T-helper 1 cell treated with Interleukin-12 subunit alpha and Interleukin-12 subunit beta and Interleukin-4 antibody, amounts not matched to agents 30 ng/mL and 1 ng/mL, for 36 hours (primary cell): Measurements from ENCODE around the gene GMDS. TPM values are rescaled to one million over a fixed set of nuclear protein-coding genes. Genes with fewer than 3 reads are reported as not detected.

Source experiments
- intact Hi-C: fragments of 100-400 bp; cut with micrococcal nuclease; formaldehyde crosslinking; loops from one replicate; pipeline ENCODE4 v1.15.1; 2024
- total RNA-seq: library from RNA; stranded (reverse); gene quantifications from 2 replicates; pipeline ENCODE4 v1.2.3, GENCODE V29; 2022

Gene GMDS
- total RNA-seq, 1 donor from 2014 or later: 28.6 TPM

DNA sequence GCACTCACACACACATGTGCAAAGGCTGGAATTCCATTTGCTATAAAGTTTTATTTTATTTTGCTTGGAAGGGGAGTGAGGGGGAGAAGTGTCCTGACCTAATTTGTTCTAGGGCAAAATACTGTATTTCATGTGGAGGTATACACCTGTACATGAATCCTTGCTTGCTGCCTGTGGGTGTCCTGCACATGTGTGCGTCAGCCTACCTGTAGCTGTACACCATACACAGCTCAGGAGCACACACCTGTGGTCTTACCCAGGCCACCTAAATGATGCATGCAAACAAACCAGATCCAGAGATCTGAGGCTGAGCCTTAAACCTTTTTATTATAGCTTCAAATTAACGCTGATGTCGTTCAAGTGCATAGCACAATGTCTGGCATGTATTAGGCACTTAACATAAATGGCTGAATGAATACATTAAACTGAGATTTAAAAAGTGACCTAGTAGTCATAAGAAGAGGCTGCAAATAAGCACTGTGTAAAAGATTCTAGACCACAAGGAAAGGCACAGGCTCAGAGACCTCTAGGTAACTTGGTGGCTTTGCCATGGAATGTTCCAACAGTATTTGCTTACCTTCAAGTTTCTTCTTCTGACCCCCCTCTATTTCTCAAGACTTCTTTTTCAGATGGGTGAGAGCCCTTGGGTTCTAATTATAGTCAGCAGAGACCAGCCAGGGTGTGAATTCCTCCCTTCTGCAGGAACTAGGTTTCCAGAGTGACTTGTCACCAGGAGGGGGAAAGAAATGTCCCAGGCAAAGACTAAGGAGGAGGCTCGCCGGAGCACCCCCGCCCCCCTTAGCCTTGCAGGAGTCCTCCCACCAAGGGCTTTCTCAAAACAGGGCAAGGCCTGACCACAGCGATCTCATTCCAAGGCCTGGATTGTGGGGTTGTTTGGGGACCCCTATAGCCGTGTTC, 622.3 kb downstream of the GMDS start:
- intact Hi-C loops: no loop called here

DNA sequence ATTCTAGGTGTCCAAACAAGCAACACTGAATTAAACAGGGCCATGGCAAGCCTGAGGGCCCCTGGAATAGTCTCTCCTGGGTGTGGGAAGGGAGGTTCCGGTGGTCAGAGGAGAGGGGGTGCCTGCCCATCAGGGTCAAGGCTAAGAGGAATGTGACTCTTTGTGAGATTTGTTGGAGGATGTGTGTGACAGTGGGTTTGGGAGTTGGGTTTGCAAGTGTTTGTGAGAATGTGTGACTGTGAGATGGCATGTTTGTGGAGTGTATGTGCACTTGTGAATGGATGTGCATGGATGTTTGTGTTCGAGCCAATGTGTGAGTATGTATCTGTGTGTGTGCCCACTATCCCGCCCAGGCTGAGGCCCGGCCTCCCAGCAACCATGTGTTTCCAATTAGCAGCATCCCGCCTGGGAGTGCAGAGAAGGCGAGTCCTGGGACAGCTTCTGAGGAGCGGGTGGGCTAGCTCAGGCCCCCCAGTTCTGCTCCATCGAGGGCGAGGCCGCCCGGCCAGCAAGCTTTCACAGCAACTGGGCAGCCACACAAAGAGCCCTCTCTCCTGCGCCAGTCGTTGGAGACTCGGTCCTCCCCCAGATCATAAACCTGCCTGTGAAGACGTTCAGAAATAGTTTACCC, 623.1 kb downstream of the GMDS start:
- intact Hi-C loops: no loop called here

DNA sequence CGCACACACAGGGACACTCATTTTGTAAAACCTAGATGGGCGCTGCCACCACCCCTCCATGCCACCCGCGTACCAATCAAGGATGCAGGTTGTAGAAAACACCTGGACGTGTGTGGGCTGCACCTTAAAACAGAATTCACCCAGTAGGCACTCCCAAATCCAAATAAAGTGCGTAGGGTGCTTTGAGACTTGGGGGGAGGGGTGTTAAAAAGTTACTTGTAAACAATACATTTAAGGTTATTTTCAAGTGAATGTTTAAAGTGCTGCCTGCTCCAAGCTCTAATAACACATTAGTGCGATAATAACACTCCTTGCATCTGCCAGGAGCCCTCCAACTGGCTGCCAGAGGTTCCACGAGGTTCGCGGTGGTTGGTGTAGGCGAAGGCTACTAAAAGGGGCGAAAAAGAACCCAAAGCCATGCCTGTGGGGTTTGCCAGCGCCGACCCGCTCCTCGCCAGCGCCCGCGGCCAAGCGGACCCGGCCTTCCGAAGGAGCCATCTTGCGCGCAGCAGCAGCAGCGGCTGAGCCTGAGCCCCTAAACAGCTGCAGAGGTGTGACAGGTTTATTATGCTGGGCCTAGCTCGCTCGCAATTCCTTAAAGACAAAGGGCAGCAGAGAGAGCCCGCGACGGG, 624.2 kb downstream of the GMDS start:
- intact Hi-C loops: no loop called here

DNA sequence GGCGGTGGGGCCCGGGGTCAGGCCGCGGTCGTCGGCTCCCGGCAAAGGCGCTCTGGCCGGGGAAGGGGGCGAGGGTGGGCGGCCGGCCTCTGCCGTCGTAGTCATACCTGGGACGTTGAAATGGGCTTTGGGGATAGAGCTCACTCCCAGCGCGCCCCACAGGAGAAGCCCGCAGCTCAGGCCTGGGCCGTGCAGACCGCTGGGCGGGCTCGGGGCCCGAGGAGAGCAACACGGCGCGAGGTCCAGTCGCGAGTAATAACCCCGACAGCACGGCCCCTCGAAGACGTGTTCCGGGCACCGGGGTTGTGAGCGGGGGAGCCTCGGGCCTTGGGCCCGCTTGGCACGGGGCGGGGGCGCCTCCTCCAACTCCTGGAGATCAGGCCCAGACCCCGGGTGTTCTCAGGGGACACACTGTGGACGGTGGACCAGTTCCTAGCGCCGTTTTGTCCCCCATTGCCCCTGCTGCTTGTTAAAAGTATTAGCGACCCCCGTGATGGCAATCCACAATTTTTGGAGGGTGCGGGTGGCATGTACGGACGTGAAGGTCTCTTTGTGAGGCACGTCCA, 624.8 kb downstream of the GMDS start:
- intact Hi-C loops: no loop called here

DNA sequence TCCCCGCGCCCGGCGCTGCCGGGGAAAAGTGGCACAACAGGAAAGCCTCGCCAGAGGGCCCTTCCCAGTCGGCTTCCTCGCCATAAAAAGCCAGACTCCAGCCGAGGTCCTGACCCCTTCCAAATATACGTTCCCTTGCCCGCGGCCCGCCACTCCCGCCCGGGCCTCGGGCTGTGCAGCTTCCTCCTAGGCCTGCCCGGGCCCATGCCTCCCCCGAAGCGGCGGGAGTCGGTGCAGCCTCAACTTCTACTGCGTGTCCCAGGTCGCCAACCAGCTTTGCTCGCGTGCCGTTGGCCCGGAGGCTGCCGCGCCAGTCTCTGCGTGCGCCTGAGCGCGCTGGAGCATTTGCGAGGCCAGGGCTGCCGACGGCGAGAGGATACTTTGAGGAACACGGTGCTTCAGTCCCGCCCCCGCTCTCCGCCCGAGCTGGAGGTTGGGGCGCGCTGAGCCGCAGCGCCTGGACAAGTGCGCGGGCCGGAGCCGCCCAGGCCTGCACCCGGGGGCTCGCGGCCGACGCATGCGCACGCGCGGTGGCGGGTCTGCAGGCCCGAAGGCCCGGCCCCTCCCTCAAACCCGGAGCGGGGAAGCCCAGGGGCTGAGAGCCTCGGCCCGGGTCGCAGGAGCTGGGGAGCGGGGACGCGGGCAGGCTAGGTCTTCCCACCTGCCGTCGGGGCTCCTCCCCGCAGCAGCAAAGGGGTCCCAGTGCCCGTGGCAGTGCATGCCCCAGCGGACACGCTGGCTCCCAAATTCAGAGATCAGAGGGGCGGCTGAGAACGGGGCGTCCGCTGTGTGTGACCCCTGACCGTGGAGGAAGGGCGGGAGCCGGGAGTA, 625.5 kb downstream of the GMDS start:
- intact Hi-C loops: no loop called here

DNA sequence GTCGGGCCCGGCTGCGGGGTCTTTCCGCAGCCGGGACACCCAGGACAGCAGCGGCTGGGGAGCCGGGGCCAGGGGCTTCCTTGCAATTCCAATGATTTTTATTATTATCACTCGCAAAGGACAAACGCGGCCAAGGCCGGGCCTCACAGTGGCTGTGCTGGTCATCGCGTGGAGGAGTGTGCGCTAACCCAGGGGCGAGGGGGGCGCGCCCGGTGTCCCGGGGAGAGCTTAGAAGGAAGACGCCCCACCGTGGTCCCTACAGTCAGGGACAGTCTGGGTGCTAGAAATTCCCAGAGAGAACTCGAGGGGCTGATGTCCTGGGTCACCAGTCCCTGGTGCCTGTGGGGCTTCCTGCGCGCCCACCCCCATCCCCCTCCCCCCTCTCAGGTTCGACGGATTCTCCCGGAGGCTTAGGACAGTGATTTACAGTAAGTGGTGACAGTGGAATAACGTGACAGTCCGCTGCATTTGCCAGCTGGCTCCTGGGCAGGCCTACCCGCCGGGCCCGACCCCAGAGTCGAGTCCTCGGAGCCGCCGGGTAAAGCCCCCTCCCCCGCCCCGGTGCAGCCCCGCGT, 626.2 kb downstream of the GMDS start:
- intact Hi-C loops: no loop called here

DNA sequence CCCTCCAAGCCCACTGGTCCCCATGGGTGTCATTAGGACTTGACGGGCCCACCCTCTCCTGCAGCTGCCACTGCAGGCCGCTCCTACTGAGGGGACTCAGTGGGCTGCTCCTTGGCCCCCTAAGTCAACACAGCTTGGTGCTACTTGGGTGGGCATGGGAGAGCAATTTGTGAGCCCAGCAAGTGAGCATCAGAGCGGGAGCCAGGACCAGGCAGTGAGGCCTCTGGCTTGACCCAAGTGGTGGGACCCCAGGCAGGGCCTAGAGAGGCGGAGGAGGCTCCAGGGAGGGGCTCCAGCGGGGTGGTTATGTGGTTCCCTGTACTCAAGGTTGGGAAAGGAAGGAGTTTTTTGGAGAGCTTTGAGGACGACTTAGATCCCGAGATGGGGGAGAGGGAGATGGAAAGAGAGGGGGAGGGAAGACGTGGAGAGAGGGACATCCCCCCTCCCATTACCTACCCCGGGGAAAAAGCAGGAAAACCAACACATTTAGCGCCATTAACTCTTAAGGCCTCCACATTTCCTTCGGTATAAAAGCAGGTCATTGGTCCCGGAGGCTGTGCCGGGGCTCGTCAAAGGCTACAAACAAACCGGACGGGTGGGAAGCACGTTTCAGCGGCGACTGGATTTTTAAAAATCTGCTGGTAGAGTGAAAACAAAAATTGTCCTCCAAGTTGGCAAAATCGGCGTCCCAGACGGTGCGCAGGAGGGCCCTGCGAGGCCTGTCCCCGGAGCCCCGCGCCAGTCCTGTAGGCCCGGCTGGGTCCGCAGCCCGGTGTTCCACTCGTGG, 626.9 kb downstream of the GMDS start:
- intact Hi-C loops: no loop called here

DNA sequence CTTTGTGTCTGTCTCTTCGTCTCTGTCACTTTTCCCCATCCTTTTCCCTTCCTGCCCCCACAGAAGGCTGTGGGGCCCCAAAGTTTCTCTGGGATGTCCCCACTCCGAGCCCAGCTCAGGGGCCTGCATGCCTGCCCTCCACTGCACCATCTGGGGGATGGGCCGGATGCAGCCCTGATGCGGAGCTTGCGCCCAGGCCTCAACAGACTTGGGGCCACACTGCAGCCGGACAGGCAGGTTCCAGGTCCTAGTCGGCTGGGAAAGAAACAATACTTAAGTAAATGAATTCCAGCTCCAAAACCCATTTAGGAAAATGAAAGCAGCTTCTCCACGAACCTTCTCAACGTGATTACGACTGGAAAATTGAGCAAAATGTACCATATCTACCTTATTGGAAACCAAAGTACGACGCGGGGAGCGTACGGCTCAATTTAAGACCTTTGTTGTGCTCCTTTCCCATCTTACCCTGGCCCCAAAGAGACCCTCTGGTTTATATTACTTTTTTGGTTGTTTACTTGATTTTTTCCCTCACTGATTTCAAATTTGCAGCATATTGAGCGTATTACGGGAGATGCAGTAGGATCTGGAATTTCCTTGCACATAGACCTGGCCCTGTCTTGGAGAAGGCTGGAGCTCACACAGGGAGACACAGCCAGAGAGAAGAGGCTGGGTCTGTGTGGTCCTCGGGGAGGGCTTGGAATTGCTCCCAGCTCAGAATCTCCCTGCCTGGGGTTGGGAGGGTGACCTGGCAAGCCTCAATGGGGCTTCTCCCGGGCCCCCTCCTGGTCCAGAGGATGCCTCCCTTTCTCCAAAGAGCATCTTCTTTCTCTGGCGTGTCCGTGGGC, 627.7 kb downstream of the GMDS start:
- intact Hi-C loops: no loop called here

DNA sequence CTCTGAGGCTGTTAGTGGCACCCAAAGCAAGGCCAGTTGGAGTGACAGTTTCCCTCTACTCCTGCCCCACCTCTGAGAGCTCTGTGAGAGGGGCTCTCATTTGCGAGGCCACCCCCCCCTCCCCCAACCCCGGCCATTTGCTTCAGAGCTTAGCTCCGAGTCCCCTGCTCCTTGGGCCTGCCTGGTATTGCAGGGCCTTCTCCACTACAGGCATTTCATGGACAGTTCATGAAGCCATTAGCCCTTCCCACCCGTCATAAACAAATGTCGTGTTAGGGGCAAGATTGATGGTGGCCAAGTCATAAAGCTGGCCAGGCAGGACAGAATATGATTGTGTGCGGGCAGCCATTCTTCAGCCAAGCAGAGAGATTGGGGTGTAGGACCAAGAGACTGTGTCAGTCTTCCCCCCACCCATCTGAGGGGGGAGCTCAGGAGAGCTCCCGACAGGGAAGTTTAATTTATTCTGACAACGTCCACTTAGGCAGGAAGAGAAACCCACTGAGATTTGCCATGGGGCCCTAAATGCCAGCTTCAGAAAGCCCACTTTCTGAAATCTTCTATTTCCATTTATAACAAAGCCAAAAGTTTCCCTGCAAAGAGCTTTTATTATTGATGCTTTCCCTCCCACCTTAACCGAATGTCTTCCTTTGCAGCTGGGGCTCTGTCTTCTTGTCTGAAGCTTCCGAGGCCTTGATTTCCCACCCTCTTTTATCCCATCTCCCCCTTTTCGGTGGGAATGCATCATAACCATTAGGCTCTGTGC, 628.5 kb downstream of the GMDS start:
- intact Hi-C loops: no loop called here

DNA sequence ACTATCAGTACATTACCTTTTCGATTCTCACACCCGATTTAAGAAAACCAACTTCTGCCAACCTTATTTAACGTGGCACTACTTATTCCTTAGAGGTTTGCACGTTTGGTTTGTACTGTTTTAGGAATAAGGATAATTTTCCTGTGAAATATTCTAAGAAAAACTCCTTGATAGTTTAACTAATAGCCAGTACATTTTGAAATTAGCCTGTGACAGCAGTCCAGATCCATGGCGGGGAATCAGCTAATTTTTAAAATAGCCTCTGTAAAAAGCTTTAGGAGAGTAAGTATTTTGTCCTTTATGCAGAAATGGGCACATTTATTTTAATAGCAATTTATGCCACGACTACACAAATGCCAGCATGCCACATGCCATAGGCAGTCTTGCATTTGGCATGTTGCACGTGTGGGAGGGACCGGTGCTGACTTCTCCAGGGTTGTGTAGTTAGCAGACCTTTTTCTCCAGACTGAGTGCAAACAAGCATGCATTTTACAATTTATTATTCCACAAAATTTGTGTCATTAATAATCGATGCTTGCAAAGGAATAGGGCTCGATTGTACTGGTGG, 629.5 kb downstream of the GMDS start:
- intact Hi-C loops: no loop called here

DNA sequence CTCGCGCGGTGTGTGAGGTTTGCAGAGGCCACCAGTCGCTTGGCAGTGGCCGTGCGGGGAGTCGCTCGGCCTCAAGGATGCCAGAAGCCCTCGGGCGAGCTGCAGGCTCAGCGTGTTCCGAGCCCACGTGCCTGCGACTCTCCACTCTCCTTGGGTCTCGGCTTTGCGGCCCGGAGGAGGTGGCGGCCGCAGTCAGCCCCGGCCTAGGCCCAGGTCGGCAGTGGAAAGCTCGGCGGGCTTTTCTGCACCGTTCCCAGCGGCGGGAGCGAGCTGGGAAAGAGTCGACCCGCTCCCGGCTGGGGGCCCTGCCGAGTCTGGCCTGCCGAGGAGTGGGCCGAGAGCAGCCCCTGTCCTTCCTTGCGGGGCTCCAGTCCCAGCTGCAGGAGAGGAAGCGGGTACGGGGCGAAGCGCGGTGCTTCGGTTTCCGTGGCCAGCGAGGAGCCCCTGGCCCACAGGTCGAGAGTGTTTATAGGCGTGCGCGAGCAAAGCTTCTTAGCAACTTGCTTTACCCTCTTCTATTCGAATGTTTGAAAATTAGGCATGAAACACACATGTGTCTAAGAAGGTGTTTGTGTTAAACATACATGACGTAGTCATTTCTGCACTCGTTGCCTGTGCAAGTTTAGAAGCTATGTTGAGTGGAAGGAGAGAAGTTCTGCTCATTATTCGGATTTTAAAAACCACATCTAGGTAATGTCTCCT, 630.1 kb downstream of the GMDS start:
- intact Hi-C loops: no loop called here

DNA sequence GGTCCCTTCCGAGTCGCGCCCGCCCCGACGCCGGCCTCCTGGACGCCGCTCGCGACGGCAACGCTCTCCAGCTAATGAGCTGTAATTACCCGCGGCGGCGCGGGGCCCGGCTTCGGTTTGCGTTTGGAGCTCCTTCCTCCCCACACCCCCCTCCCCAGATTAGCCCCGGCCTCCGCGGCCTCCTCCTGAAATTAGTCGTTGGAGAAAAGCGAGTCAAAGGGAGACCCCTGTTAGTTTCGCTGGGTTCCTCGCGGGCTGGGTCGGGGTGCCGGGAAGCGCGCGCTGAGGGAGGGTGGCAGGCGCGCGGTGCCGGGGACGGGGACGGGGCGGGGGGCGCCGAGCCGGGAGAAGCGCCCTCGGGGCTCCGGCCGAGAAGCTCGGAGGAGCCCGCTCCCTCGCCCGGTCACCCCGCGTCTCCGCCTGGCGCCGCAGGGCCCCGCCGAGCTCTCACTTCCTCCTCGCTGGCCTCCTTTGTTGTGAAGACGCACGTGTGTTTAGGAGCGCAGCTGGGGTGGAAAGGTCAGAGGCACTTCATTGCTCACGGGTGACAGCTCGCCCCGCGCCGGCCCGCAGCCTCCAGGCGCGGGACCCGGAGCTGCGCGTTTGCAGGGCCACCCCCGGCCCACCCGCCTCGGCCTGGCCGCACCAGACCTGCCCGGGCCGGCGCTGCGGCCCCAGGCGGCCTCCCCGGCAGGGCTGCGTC, 630.8 kb downstream of the GMDS start:
- intact Hi-C loops: no loop called here

DNA sequence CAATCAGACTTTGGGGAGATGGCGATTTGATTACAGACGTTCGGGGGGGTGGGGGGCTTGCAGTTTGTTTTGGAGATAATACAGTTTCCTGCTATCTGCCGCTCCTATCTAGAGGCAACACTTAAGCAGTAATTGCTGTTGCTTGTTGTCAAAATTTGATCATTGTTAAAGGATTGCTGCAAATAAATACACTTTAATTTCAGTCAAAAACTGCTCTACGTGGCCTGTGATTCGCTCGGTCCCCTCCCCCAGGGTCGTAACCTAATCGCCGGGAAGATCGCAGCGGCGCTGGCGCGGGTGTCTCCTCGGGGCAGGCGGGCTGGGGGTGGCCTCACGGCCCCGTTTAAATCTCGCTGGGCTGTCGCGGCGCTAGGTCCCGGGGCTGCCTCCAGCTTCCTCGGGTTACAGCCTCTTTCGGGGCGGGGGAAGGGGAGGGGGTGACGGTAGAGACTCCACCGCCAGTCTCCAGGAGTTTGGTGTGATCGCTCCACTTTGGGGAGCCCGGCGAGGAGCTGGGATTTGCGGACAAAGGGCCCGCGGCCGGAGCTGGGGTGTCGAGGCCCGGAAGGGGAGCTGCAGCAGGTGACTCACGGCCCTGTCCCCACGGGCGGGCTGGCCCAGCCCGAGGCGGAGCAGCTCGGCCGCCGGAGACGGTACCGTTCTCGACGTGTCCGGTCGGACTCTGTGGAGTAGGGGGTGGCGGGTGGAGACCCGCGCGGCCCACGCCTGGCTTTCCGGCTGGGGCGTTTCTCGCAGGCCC, 631.5 kb downstream of the GMDS start:
- intact Hi-C loops: loop anchor here (2.0 kb wide), 2 partner anchors 235 to 1617 kb away; no protein-coding TSS in a partner anchor

DNA sequence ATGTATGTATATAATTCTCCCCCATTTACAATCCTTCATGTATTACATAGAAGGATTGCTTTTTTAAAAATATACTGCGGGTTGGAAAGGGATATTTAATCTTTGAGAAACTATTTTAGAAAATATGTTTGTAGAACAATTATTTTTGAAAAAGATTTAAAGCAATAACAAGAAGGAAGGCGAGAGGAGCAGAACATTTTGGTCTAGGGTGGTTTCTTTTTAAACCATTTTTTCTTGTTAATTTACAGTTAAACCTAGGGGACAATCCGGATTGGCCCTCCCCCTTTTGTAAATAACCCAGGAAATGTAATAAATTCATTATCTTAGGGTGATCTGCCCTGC, 632.1 kb downstream of the GMDS start:
- intact Hi-C loops: loop anchor here (2.0 kb wide), 2 partner anchors 235 to 1617 kb away; no protein-coding TSS in a partner anchor

DNA sequence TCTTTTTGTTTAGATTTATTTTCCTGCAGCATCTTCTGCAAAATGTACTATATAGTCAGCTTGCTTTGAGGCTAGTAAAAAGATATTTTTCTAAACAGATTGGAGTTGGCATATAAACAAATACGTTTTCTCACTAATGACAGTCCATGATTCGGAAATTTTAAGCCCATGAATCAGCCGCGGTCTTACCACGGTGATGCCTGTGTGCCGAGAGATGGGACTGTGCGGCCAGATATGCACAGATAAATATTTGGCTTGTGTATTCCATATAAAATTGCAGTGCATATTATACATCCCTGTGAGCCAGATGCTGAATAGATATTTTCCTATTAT, 632.5 kb downstream of the GMDS start:
- intact Hi-C loops: loop anchor here (2.0 kb wide), 2 partner anchors 234 to 1618 kb away; no protein-coding TSS in a partner anchor
